SH-SY5Y (cell line): ENCODE measurements around the gene CCDC121.

Experiments
- GATA2 ChIP-seq: IDR thresholded peaks from 2 replicates; pipeline ENCODE4 v1.6.1; 2011; ENCODE audit warnings: mild to moderate bottlenecking, low read depth, low read length
- GATA3 ChIP-seq: IDR thresholded peaks from 2 replicates; pipeline ENCODE4 v1.6.1; 2011; ENCODE audit warnings: low read depth, mild to moderate bottlenecking, low read length, moderate library complexity

DNA sequence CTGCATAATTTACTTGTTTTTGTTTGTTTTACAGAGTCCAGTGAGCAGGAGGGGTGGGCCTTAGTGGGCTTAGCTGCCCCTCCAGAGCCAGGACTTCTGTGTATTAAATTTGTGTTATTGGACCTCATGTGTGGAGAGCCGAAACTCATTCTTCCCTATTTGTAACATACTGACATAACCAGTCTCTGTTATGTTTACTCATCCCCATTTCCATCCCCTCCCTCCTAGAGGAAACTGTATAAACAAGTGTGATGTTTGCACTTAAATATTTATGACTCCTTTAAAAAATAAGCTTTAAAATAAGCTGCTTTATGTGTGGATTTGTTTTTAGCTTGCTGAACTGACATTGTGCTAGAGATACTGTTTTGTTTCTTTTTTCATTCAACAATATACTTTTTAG lies 32.2 kb downstream of the CCDC121 start:
- TF ChIP-seq GATA2 (no peak), GATA3 (no peak)
